Natural killer cell (primary cell): ENCODE measurements around the gene PARD3B. TPM values are rescaled to one million over a fixed set of nuclear protein-coding genes. Genes with fewer than 3 reads are reported as not detected.

ENCODE experiments used
- ATAC-seq, 3 donors: fragments of 150-1000 bp in 2 of 3; fragments of 200-7000 bp in 1 of 3; cut with Tn5 transposase; 1 replicate in 1 of 3; 2 replicates in 2 of 3; pipeline ENCODE4 v1.10.0; 2021; ENCODE audit warnings: mild to moderate bottlenecking in 2 of 3, moderate library complexity in 2 of 3
- DNase-seq, 2 donors: peaks; one replicate each; pipeline versions ENCODE4 v3.0.0 to v3.0.0-alpha.2; 2013 to 2021; ENCODE audit warnings: mixed read lengths in 1 of 2
- H3K27ac ChIP-seq: one replicate; pipeline ENCODE4 v1.5.1; 2013; ENCODE audit warnings: mild to moderate bottlenecking, low read length
- H3K27me3 ChIP-seq: one replicate; pipeline ENCODE4 v1.6.1; 2013; ENCODE audit warnings: low read length; ENCODE audit not compliant: control insufficient read depth, insufficient read depth
- H3K36me3 ChIP-seq: one replicate; pipeline ENCODE4 v1.6.1; 2013; ENCODE audit warnings: low read length; ENCODE audit not compliant: control insufficient read depth, insufficient read depth
- H3K4me1 ChIP-seq: one replicate; pipeline ENCODE4 v1.6.1; 2013; ENCODE audit warnings: low read length; ENCODE audit not compliant: control insufficient read depth, insufficient read depth
- H3K4me3 ChIP-seq: one replicate; pipeline ENCODE4 v1.5.1; 2013; ENCODE audit warnings: low read length
- H3K9me3 ChIP-seq: one replicate; pipeline ENCODE4 v1.6.1; 2013; ENCODE audit warnings: low read length; ENCODE audit not compliant: control insufficient read depth, insufficient read depth
- H3K27ac Mint-ChIP-seq, 2 donors: one replicate each; pipeline ENCODE4 v1.8.0; 2022; ENCODE audit warnings: mild to moderate bottlenecking in 2 of 2, mixed read lengths in 2 of 2, moderate library complexity in 1 of 2
- H3K27me3 Mint-ChIP-seq, 2 donors: one replicate each; pipeline ENCODE4 v1.8.0; 2022; ENCODE audit warnings: low read depth in 2 of 2, mixed read lengths in 2 of 2
- H3K36me3 Mint-ChIP-seq: one replicate; pipeline ENCODE4 v1.8.0; 2022; ENCODE audit warnings: mixed read lengths
- H3K4me1 Mint-ChIP-seq, 2 donors: one replicate each; pipeline ENCODE4 v1.8.0; 2022; ENCODE audit warnings: mixed read lengths in 2 of 2
- H3K4me3 Mint-ChIP-seq: one replicate; pipeline ENCODE4 v1.8.0; 2022; ENCODE audit warnings: mild to moderate bottlenecking, moderate library complexity, mixed read lengths
- H3K9me3 Mint-ChIP-seq, 2 donors: one replicate each; pipeline ENCODE4 v1.8.0; 2022; ENCODE audit warnings: mixed read lengths in 2 of 2
- CTCF ChIP-seq: fragments of 200-600 bp; IDR thresholded peaks from one replicate; pipeline ENCODE4 v1.8.0; 2022; ENCODE audit warnings: antibody characterized with exemption
- WGBS: methylation state at CpG from one replicate; pipeline ENCODE4 v1.1.7; 2013; ENCODE audit warnings: missing lambda C conversion rate; ENCODE audit not compliant: insufficient coverage; 5-methylcytosine and 5-hydroxymethylcytosine counted together
- intact Hi-C: fragments of 100-400 bp; cut with micrococcal nuclease; formaldehyde crosslinking; loops from one replicate; pipeline ENCODE4 v1.14.2; 2022
- total RNA-seq, 4 donors: library from RNA; stranded (reverse); fragments of 120-200 nt in 1 of 4; gene quantifications; one replicate each; pipeline versions ENCODE4 v1.2.3 to v1.2.4, GENCODE V29; 2013 to 2022

The PARD3B gene
- total RNA-seq, 3 donors from 2014 or later (not counting 1 experiment from before 2014, with no cell fraction given): 0.13 to 0.45 TPM; not detected in 1

- Mint-ChIP-seq H3K27ac (no peak overlapping the region), H3K4me1 (peaks cover 21 to 31% of the 10 kb centered on the region in 2 donors), H3K9me3 (peaks cover 0 to 2% of the 10 kb centered on the region in 2 donors), H3K36me3 (no peaks in the 10 kb centered on the region), H3K4me3 (no peak overlapping the region), H3K27me3 (no peaks in the 10 kb centered on the region)
- DNase-seq (no peak), ATAC-seq (no peak)
- no peaks in the 10 kb centered on the region for H3K36me3 ChIP-seq
- H3K27me3 ChIP-seq: no peaks in the 10 kb centered on the region
- intact Hi-C loops: no loop called here
- 87% methylated on average over 5 of the region's 5 CpGs for WGBS
- H3K4me3 ChIP-seq: no peak overlapping the region
- H3K27ac ChIP-seq: no peak overlapping the region
- H3K4me1 ChIP-seq: peaks cover 9% of the 10 kb centered on the region
- no peaks in the 10 kb centered on the region for H3K9me3 ChIP-seq
- TF ChIP-seq CTCF: no peak
Measured at GRCh38 chr2:204972606-204973336, 427.5 kb downstream of the PARD3B start.

- no peak for ATAC-seq
- Histone ChIP-seq H3K4me1 (peaks cover 3% of the 10 kb centered on the region), H3K9me3 (no peaks in the 10 kb centered on the region), H3K27me3 (no peaks in the 10 kb centered on the region), H3K36me3 (no peaks in the 10 kb centered on the region), H3K4me3 (no peak overlapping the region), H3K27ac (no peak overlapping the region)
- no CpG with 5 or more reads among the region's 2 CpGs for WGBS
- Mint-ChIP-seq H3K36me3 (no peaks in the 10 kb centered on the region), H3K4me1 (peaks cover 14 to 23% of the 10 kb centered on the region in 2 donors), H3K27me3 (no peaks in the 10 kb centered on the region), H3K27ac (no peak overlapping the region), H3K4me3 (no peak overlapping the region), H3K9me3 (no peaks in the 10 kb centered on the region)
- intact Hi-C loops: no loop called here
- no peak for TF ChIP-seq CTCF
- no peak for DNase-seq
Measured at GRCh38 chr2:204973616-204974015, 428.3 kb downstream of the PARD3B start.

GRCh38 chr2:204974487-204974886, 429.2 kb downstream of the PARD3B start:
- no peaks in the 10 kb centered on the region for H3K36me3 Mint-ChIP-seq
- Histone ChIP-seq H3K36me3 (no peaks in the 10 kb centered on the region), H3K9me3 (no peaks in the 10 kb centered on the region), H3K27ac (no peak overlapping the region), H3K4me3 (no peak overlapping the region), H3K27me3 (no peaks in the 10 kb centered on the region), H3K4me1 (peaks cover 3% of the 10 kb centered on the region)
- no peaks in the 10 kb centered on the region for H3K9me3 Mint-ChIP-seq
- no peaks in the 10 kb centered on the region for H3K27me3 Mint-ChIP-seq
- no peak overlapping the region for H3K4me3 Mint-ChIP-seq
- no peak for ATAC-seq
- no peak overlapping the region for H3K27ac Mint-ChIP-seq
- intact Hi-C loops: no loop called here
- no peak for TF ChIP-seq CTCF
- WGBS: 100% methylated on average over 2 of the region's 2 CpGs
- DNase-seq: no peak
- H3K4me1 Mint-ChIP-seq: peaks cover 13 to 17% of the 10 kb centered on the region in 2 donors

- WGBS: no CpG with 5 or more reads among the region's 1 CpG
Measured at GRCh38 chr2:204977914-204978313, 432.6 kb downstream of the PARD3B start.

More at GRCh38 chr2:204977914-204978313, 432.6 kb downstream of the PARD3B start:
- no peaks in the 10 kb centered on the region for H3K9me3 Mint-ChIP-seq
- no peaks in the 10 kb centered on the region for H3K36me3 Mint-ChIP-seq
- Histone ChIP-seq H3K4me1 (no peaks in the 10 kb centered on the region), H3K27me3 (no peaks in the 10 kb centered on the region), H3K4me3 (no peak overlapping the region), H3K9me3 (no peaks in the 10 kb centered on the region), H3K36me3 (no peaks in the 10 kb centered on the region), H3K27ac (no peak overlapping the region)
- no peak for TF ChIP-seq CTCF
- ATAC-seq (no peak), DNase-seq (no peak)
- no peaks in the 10 kb centered on the region for H3K27me3 Mint-ChIP-seq
- intact Hi-C loops: no loop called here
- H3K4me1 Mint-ChIP-seq: peaks cover 10 to 13% of the 10 kb centered on the region in 2 donors
- no peak overlapping the region for H3K4me3 Mint-ChIP-seq
- H3K27ac Mint-ChIP-seq: no peak overlapping the region
